Tibial artery (tissue), 4 donors: Measurements from ENCODE around the gene ABTB2.

Experiments
- DNase-seq, 2 donors: peaks; one replicate each; pipeline ENCODE4 v3.0.0-alpha.2; 2019
- H3K27ac ChIP-seq, 2 donors: fragments of 200-600 bp; sonication (generic) in 1 of 2; 1 replicate in 1 of 2; 2 replicates in 1 of 2; pipeline ENCODE4 v1.5.1; 2018 to 2019; ENCODE audit warnings: mild to moderate bottlenecking in 1 of 2
- H3K27me3 ChIP-seq, 2 donors: fragments of 200-600 bp; sonication (generic) in 1 of 2; one replicate each; pipeline versions ENCODE4 v1.5.1 to v1.6.0; 2016 to 2019
- H3K36me3 ChIP-seq, 3 donors: fragments of 200-600 bp; sonication (generic) in 2 of 3; one replicate each; pipeline ENCODE4 v1.5.1; 2016 to 2019; ENCODE audit warnings: mild to moderate bottlenecking in 2 of 3
- H3K4me1 ChIP-seq, 4 donors: fragments of 200-600 bp; sonication (generic) in 2 of 4; 1 replicate in 3 of 4; 2 replicates in 1 of 4; pipeline ENCODE4 v1.5.1; 2016 to 2019
- H3K4me3 ChIP-seq, 2 donors: fragments of 200-600 bp; sonication (generic) in 1 of 2; 1 replicate in 1 of 2; 2 replicates in 1 of 2; pipeline ENCODE4 v1.5.1; 2018 to 2019; ENCODE audit warnings: mild to moderate bottlenecking in 2 of 2
- H3K9me3 ChIP-seq, 3 donors: fragments of 200-600 bp; sonication (generic) in 1 of 3; one replicate each; pipeline ENCODE4 v1.5.1; 2016 to 2019
- CTCF ChIP-seq, 2 experiments: fragments of 200-600 bp in 1 of 2; fragments of 450-650 bp in 1 of 2; IDR thresholded peaks; one replicate each; pipeline ENCODE4 v1.5.1; 2017 to 2019; ENCODE audit warnings: antibody characterized with exemption in 2 of 2, mild to moderate bottlenecking in 1 of 2, moderate library complexity in 1 of 2
- intact Hi-C: fragments of 100-400 bp; cut with DNase I; formaldehyde crosslinking; loops from one replicate; pipeline ENCODE4 v1.15.0; 2023; ENCODE audit warnings: low total_unique reads

The ABTB2 gene

GRCh38 chr11:34259087-34259486, 98.7 kb downstream of the ABTB2 start:
- Histone ChIP-seq H3K4me3 (no peak overlapping the region), H3K27me3 (no peaks in the 10 kb centered on the region), H3K27ac (no peak overlapping the region), H3K4me1 (peaks cover 0 to 25% (median 11%) of the 10 kb centered on the region in 4 donors), H3K9me3 (no peaks in the 10 kb centered on the region), H3K36me3 (no peaks in the 10 kb centered on the region)
- no peak for TF ChIP-seq CTCF (IDR thresholded peaks at IDR 0.05)
- intact Hi-C loops, result no loop called here
- DNase-seq, result no peak

- Histone ChIP-seq H3K27me3 (no peaks in the 10 kb centered on the region), H3K36me3 (no peaks in the 10 kb centered on the region), H3K9me3 (no peaks in the 10 kb centered on the region), H3K27ac (no peak overlapping the region), H3K4me1 (peaks cover 0 to 18% (median 6%) of the 10 kb centered on the region in 4 donors), H3K4me3 (no peak overlapping the region)
- TF ChIP-seq CTCF (IDR thresholded peaks at IDR 0.05), result no peak
- no peak for DNase-seq
- intact Hi-C loops, result no loop called here
These were observed 101.2 kb downstream of the ABTB2 start for GRCh38 chr11:34256626-34257025.

- Histone ChIP-seq H3K4me1 (peaks cover 0 to 22% (median 10%) of the 10 kb centered on the region in 4 donors), H3K4me3 (no peak overlapping the region), H3K36me3 (no peaks in the 10 kb centered on the region), H3K27ac (no peak overlapping the region), H3K27me3 (no peaks in the 10 kb centered on the region), H3K9me3 (no peaks in the 10 kb centered on the region)
- no peak for TF ChIP-seq CTCF (IDR thresholded peaks at IDR 0.05)
- intact Hi-C loops, result no loop called here
- DNase-seq, result no peak
These were observed 101.7 kb downstream of the ABTB2 start for GRCh38 chr11:34256150-34256549.

- intact Hi-C loops, result no loop called here
- Histone ChIP-seq H3K27me3 (no peaks in the 10 kb centered on the region), H3K4me3 (no peak overlapping the region), H3K27ac (no peak overlapping the region), H3K36me3 (no peaks in the 10 kb centered on the region), H3K9me3 (no peaks in the 10 kb centered on the region), H3K4me1 (peaks cover 0 to 31% (median 17%) of the 10 kb centered on the region in 4 donors)
- no peak for DNase-seq
- no peak for TF ChIP-seq CTCF (IDR thresholded peaks at IDR 0.05)
These were observed 102.7 kb downstream of the ABTB2 start for GRCh38 chr11:34255101-34255500.

- TF ChIP-seq CTCF (IDR thresholded peaks at IDR 0.05), result no peak
- no peak overlapping the region for H3K4me3 ChIP-seq
- peaks cover 0 to 41% (median 17%) of the 10 kb centered on the region in 4 donors for H3K4me1 ChIP-seq
- no peaks in the 10 kb centered on the region for H3K9me3 ChIP-seq
- no peaks in the 10 kb centered on the region for H3K36me3 ChIP-seq
- DNase-seq, result no peak
- no peak overlapping the region for H3K27ac ChIP-seq
- intact Hi-C loops, result no loop called here
- H3K27me3 ChIP-seq, result no peaks in the 10 kb centered on the region
These were observed 103.8 kb downstream of the ABTB2 start for GRCh38 chr11:34254011-34254410.

GRCh38 chr11:34252651-34253050, 105.2 kb downstream of the ABTB2 start:
- Histone ChIP-seq H3K4me1 (peaks cover 0 to 45% (median 19%) of the 10 kb centered on the region in 4 donors), H3K4me3 (no peak overlapping the region), H3K36me3 (no peaks in the 10 kb centered on the region), H3K27me3 (no peaks in the 10 kb centered on the region), H3K9me3 (no peaks in the 10 kb centered on the region), H3K27ac (peak overlapping the region in 1 of 2 donors; percentile 76)
- intact Hi-C loops, result no loop called here
- TF ChIP-seq CTCF (IDR thresholded peaks at IDR 0.05), result no peak
- no peak for DNase-seq
